Measurements from ENCODE around the gene MARK2. TPM values are rescaled to one million over a fixed set of nuclear protein-coding genes. Genes with fewer than 3 reads are reported as not detected.
A peak's percentile ranks its signal among the peaks of the same experiment; 100 is the strongest.
"Not testable (repeated sequence)": the region's sequence is repeated elsewhere in the genome, so short reads cannot be mapped to it uniquely, and the experiment has no call there.

Gene MARK2
- polyA plus RNA-seq (2013, experiment 1 of 2; ENCODE audit: insufficient read length) = 18.7 TPM
- polyA plus RNA-seq (2013, experiment 2 of 2; ENCODE audit: insufficient read length) = 19.1 TPM

DNA sequence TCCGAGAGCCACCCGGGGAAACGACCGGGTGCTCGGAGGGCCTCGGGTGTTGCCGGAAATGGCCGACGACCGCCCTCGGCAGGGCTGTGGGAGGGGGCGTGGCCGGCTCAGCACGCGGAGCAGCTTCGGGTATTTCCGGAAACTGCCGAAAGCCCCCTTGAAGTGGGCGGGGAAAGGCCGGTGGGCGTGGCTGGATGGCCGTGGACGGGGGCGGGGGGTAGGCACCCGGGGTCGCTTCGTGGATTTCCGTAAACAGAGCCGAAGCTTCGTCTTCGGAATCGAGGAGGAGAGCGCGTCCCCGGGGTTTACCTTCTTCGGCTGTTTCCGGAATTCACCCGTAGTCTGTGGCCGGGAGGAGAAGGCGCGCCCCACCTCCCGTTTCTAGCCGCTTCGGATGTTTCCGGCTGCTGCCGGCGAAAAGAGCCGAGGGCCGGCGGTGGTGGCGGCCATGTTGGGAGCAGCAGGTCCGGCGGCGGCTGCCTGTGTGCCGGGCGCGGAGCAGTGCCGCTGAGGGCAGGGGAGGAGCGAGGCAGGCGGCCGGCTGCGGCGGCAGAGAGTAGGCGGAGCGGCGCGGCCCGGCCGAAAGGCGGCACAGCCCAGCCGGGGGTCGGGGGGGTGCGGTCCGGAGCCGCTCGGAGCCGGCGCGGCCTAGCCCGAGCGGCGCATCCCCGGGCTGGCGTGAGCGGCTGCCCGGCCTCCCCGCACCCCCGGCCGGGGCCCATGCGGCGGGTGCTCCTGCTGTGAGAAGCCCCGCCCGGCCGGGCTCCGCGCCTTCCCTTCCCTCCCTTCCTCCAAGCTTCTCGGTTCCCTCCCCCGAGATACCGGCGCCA is at the start of gene MARK2:
Gene MARK2, plus strand, starts transcription at position 433 of the 830 bp plus-strand sequence. Its CDS starts 397 bp downstream, at position 830.
- DNase-seq = peak; percentile 99

GRCh38 chr11:63791495-63792167 is 47.3 kb upstream of the MARK2 start:
- DNase-seq = no peak

GRCh38 chr11:63793161-63793560 is 45.7 kb upstream of the MARK2 start:
- no peak for DNase-seq

DNA sequence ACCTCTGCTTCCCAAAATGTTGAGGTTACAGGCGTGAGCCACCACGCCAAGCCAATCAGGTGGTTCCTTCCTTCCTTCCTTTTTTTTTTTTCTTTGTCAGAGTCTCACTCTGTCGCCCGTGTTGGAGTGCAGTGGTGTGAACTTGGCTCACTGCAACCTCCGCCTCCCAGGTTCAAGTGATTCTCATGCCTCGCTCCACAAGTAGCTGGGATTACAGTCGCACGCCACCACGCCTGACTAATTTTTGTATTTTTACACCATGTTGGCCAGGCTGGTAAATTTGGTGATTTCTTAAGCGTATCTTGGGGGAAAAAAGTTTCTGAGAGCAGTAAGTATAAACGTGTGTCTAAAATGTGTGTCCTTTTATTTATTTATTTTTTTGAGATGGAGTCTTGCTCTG is 43.8 kb upstream of the MARK2 start:
- DNase-seq = no peak

GRCh38 chr11:63800921-63801320 is 38.0 kb upstream of the MARK2 start:
- no peak for DNase-seq

DNA sequence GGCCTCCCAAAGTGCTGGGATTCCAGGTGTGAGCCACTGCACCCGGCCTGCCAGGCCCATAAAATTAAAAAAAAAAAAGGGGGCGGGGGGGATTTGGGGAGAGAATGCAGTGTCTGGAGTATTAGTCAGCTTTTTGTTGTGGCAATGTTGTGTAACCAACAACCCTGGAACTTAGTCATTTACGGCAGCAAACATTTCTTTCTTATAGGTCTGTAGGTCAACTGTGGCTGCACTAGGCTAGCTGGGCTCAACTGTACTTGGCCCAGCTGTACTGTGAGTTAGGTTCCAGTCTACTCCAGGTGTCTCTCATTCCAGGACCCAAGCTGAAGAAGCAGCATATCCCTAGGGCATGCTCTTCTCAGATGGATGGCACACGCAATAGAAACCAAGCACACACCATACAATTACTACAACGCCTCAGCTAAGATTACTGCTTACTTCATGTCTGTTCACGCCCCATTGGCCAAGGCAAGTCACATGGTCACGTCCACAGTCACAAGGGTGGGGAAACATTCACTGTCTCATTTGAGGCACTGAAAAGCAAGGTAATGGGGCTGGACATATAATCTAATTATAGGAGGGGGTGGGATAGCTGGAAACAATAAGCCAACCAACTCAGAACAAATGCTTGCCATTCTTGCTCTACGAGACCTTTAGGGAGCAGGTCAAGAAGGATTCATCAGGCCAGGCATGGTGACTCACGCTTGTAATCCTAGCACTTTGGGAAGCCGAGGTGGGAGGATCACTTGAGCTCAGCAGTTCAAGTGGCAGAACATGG is 36.1 kb upstream of the MARK2 start:
- peak; percentile 17 for DNase-seq

DNA sequence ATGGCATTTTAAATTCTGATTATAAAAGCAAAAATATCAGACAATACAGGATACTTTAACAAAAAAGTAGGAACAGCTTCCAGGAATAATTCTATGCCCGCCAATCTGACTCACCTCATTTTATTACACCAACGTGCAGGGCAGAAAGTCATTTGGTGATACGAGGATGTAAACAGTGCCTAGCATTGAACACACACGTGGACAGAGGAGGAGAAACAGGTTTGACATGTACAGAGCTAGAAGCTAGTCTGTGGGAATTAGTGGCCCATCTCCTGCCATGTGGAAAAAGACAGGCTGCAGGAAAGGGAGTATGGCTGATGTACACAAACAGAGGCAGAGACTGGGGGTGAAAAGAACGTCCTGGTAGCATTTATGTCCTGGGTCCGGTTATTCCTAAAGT is 34.7 kb upstream of the MARK2 start:
- no peak for DNase-seq

GRCh38 chr11:63805844-63806415 is 33.0 kb upstream of the MARK2 start:
- peak; percentile 51 for DNase-seq

GRCh38 chr11:63810383-63810782 is 28.5 kb upstream of the MARK2 start:
- DNase-seq = not testable (repeated sequence)

DNA sequence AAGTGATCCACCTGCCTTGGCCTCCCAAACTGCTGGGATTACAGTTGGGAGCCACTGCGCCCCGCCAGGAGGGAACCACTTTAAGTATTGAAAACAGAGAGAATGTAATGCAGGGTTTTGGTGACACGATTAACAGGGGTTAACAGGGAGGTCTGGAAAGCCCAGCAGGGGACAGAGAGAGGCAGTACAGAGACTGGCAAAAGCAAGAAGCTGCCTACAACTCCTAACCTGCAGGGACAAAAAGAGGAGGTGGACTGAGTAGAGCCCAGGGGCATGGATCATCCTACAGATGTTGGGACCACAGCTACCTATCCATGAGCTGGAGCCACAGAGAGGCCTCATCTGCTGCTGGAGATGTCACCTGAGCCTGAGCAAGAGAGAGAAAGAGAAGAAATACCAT is 27.4 kb upstream of the MARK2 start:
- DNase-seq = no peak

DNA sequence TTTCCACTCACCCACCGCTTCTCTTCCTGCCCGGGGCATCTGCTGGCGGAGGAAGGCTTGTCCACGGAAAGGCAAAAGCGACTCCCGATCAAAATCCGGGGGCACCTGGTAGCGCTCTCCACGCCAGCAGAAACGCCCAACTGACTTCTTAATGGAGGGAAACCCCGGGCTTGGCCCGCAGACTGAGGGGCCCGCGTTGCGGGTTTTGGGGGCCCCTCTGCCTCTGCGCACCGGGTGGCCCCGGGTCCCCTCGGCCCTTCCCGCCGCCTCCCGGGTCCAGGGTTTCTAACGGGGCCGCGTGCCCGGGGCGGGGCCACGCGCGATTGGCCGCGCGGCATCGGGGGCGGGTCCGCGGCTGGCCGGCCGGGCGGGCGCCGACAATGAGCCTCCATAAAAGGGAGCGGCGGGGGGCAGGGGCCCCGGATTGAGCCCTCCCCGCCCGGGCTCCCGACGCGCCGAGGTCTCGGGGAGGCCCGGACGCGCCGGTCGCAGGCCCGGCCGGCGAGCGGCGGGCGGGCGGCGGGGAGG is 25.8 kb upstream of the MARK2 start, which contains the start of gene SPINDOC:
Gene SPINDOC, plus strand, starts transcription at position 422 of the 528 bp plus-strand sequence. CDS start 231 bp downstream, outside the sequence.
- peak; percentile 82 for DNase-seq

GRCh38 chr11:63813563-63814382 is 25.1 kb upstream of the MARK2 start:
- peak; percentile 70 for DNase-seq

DNA sequence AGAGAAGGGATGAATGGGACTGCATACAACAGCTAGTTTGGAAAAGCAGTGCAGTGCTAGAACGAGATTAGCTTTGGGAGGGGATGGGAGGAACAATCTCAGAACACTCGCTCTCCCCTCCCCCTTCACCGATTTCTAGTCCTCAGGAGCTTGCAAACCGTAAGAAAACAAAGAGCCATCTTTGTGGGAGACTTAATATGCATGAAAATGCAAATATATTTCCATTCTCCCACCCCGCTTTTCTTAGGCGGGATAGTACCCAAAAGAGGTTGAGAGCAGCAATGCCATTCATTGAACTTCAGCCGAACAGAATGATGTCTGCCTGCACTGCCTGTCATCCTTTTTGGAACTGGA is 24.6 kb upstream of the MARK2 start:
- no peak for DNase-seq

DNA sequence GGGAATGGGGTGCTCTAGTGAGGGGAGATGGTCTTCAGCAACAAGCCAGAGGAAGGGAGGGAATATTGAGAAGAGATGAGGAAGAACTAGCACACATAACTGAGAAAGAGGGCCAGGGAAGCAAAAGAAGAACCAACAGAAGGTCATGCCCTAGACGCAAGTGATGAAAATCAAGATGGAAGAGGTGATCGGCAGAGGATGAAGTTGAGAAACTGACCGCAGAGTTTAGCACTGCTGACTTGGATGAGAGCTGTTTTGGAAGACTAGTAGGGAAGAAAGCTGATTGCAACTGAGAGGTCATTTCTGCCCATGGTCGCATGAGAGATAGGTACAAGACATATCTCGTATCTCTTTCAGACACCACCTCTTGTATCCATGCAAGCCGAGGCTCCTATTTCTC is 22.7 kb upstream of the MARK2 start:
- DNase-seq = no peak

DNA sequence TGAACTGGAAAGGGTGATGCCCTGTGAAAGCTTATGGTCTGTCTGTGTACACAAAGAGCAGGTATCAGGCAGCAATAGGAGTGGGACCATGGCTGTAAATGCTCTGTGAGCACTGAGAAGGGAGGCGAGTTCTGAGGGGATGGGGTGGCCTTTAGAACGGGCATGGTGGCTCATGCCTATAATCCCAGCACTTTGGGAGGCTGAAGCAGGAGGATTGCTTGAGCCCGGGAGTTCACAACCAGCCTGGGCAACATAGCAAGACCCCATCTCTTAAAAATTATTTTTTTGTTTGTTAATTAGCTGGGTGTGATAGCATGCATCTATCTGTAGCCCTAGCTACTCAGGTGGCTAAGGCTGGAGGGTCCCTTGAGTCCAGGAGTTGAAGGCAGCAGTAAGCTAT is 22.2 kb upstream of the MARK2 start:
- no peak for DNase-seq

GRCh38 chr11:63817758-63818498 is 21.0 kb upstream of the MARK2 start:
- DNase-seq = no peak

DNA sequence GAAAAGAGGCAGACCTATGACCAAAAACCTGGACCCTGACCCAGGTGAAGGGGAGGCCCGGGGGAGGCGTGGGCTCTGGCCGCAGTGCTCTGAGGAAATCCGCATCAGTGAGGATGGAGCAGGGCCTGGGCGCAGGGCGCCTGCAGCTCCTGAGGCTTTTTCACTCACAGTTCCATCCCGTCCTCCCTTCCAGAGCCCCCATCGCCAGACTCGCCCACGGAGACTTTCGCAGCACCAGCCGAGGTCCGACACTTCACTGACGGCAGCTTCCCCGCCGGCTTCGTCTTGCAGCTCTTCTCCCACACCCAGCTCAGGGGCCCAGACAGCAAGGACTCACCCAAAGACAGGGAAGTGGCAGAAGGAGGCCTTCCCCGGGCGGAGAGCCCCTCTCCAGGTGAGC is 20.3 kb upstream of the MARK2 start:
- DNase-seq = no peak

GRCh38 chr11:63821411-63821810 is 17.5 kb upstream of the MARK2 start:
- no peak for DNase-seq

- no peak for DNase-seq
Observed at GRCh38 chr11:63826471-63827190, 12.3 kb upstream of the MARK2 start.

All from fibroblast of skin of scalp (primary cell).